HG03175 (cell line): ENCODE results near the gene PRR20G.

Experiments used
- ATAC-seq: cut with Tn5 transposase; IDR thresholded peaks from one replicate; pipeline ENCODE4 v1.9.1; 2021; ENCODE audit warnings: mild to moderate bottlenecking, moderate library complexity; ENCODE audit not compliant: unreplicated experiment

PRR20G gene

GRCh38 chr3:127264794-127265514 is 22.9 kb downstream of the PRR20G start:
- ATAC-seq, result no peak

GRCh38 chr3:127264292-127264691 is 23.6 kb downstream of the PRR20G start:
- ATAC-seq, result no peak

- no peak for ATAC-seq
These were observed 24.1 kb downstream of the PRR20G start for GRCh38 chr3:127263586-127264231.

- no peak for ATAC-seq
These were observed 24.8 kb downstream of the PRR20G start for GRCh38 chr3:127263037-127263436.

GRCh38 chr3:127262533-127262932 is 25.3 kb downstream of the PRR20G start:
- ATAC-seq, result no peak

GRCh38 chr3:127261925-127262324 is 25.9 kb downstream of the PRR20G start:
- no peak for ATAC-seq

- no peak for ATAC-seq
These were observed 26.9 kb downstream of the PRR20G start for GRCh38 chr3:127260826-127261555.

- ATAC-seq, result no peak
These were observed 27.4 kb downstream of the PRR20G start for GRCh38 chr3:127260416-127260815.

- ATAC-seq, result no peak
These were observed 28.0 kb downstream of the PRR20G start for GRCh38 chr3:127259882-127260281.

GRCh38 chr3:127258733-127259132 is 29.1 kb downstream of the PRR20G start:
- no peak for ATAC-seq

- no peak for ATAC-seq
These were observed 30.5 kb downstream of the PRR20G start for GRCh38 chr3:127257351-127257750.

GRCh38 chr3:127256733-127257271 is 31.0 kb downstream of the PRR20G start:
- ATAC-seq, result no peak

GRCh38 chr3:127256138-127256537 is 31.7 kb downstream of the PRR20G start:
- ATAC-seq, result no peak

GRCh38 chr3:127255516-127255915 is 32.3 kb downstream of the PRR20G start:
- ATAC-seq, result no peak

- no peak for ATAC-seq
These were observed 33.1 kb downstream of the PRR20G start for GRCh38 chr3:127254730-127255129.

GRCh38 chr3:127254033-127254644 is 33.7 kb downstream of the PRR20G start:
- ATAC-seq, result no peak

GRCh38 chr3:127253491-127253890 is 34.4 kb downstream of the PRR20G start:
- ATAC-seq, result no peak

GRCh38 chr3:127252446-127252845 is 35.4 kb downstream of the PRR20G start:
- ATAC-seq, result no peak

- ATAC-seq, result no peak
These were observed 37.8 kb downstream of the PRR20G start for GRCh38 chr3:127250032-127250431.

- no peak for ATAC-seq
These were observed 40.6 kb downstream of the PRR20G start for GRCh38 chr3:127247292-127247691.

GRCh38 chr3:127238602-127239001 is 49.2 kb downstream of the PRR20G start:
- no peak for ATAC-seq
